IPS DF 4.7 (cell line): Measurements from ENCODE around the gene SHROOM3.

Experiments used
- DNase-seq: peaks from one replicate; pipeline ENCODE4 v3.0.0-alpha.2; 2013; ENCODE audit warnings: low spot score; ENCODE audit errors: extremely low read depth

SHROOM3 gene

GRCh38 chr4:76740866-76741662 lies 306.0 kb downstream of the SHROOM3 start:
- DNase-seq, result no peak

GRCh38 chr4:76741663-76742020 lies 306.6 kb downstream of the SHROOM3 start:
- DNase-seq, result no peak

DNA sequence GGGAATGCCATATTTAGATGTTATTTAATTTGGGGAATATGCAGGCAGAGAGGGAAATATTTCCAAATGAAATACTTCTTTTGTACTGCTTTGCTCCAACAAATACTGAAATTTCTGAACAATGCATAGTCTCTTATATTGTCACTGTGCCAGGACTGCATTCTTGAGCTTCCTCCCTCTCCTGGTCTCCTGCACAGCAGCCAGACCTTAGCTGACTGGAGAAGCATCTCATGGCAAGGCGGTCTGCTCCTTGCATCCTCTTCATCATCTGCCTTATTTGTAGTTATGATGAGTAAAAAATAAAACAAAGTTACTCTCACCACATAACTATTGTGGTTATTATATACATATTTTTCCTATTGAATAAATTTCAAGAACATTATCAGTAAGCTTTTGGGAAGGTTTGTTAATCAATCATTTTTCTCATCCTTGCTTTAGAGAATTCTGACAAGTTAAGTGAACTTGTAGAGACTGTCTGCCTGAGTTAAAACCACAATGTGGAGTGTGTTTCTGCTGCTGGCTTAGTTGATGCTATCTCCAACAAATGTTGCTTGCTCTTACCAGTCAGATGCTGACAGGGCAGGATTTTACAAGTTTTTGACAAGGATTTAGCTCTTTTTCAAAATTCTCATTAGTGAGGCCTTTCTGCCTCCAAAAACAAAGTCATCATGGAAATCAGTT lies 309.4 kb downstream of the SHROOM3 start:
- DNase-seq, result no peak

- DNase-seq, result no peak
Observed at GRCh38 chr4:76745240-76745639, 310.2 kb downstream of the SHROOM3 start.

- DNase-seq, result no peak
Observed at GRCh38 chr4:76747563-76747962, 312.5 kb downstream of the SHROOM3 start.

GRCh38 chr4:76748649-76749048 lies 313.6 kb downstream of the SHROOM3 start:
- no peak for DNase-seq

DNA sequence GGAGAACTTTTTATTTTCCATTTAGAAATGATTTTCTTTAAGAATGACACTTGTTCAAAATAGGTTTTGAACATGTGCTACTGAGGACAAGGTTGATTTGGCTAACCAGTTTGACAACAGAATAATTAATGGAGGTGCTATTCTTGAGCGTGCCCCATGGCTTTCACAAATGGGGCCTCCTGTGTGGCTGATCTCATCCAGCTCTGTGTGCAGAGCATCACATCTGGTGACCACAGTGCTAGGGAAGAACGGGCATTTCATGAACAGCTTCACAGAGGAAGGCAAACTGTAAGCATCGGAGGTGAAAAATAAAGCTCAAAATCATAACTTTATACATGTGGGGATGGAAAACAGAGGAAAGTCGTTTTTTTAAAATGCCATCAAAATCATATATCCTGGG lies 314.3 kb downstream of the SHROOM3 start:
- DNase-seq, result no peak

GRCh38 chr4:76750716-76751115 lies 315.7 kb downstream of the SHROOM3 start:
- no peak for DNase-seq

DNA sequence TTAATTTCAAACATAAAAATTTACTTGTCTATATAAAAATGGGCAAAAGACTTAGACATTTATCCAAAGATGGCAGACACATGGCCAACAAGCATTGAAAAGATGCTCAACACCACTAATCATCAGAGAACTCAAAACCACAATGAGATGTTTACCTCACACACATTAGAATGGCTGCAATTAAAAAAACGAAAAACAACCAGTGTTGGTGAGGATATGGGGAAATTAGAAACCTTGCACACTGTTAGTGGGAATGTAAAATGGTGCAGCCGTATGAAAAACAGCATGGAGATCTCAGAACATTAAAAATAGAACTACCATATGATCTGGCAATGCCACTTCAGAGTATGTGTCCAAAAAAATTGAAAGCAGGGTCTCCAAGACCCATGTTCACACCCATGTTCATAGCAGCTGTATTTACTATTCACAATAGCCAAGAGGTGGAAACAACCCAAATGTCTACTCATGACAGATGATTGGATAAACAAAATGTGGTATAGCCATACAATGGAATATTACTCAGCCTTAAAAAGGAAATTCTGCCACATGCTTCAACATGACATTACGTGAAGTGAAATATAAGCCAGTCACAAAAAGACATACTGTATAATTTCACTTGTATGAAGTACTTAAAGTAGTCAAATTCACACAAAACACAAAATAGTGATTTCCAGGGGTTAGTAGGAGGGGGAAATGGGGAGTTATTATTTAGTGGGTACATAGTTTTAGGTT lies 316.7 kb downstream of the SHROOM3 start:
- no peak for DNase-seq

DNA sequence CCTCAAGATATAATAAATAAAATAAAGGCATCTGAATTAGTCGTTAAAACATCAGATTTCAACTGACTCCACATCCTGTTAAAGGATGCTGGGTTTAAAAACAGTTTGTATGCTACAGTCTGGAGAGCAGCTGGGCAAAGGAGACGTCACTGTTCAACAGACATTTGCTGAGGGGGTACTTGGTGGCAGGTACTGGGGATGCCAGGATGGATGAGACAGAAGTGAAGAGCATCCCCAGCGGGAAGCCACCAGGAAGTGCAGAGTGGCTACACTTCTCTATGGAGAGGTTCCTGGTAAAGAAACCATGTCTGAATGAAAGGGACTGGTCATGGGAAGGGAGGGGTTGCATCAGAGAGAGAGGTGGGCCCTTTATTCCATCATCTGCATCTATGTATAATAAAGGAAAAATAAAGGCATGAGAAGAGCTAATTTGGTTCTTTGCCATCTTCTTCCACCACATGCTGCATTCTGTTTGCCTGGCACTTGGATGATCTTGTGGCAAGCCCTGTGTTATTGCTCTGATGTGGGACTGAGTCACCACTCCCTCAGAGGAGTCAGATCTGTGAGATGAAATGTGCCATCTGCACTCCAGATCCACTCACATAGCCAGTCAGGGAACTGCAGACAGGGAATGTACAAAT lies 318.0 kb downstream of the SHROOM3 start:
- DNase-seq, result no peak

GRCh38 chr4:76753814-76754213 lies 318.8 kb downstream of the SHROOM3 start:
- DNase-seq, result no peak

- DNase-seq, result no peak
Observed at GRCh38 chr4:76754439-76754838, 319.4 kb downstream of the SHROOM3 start.

GRCh38 chr4:76755756-76756155 lies 320.7 kb downstream of the SHROOM3 start:
- no peak for DNase-seq

DNA sequence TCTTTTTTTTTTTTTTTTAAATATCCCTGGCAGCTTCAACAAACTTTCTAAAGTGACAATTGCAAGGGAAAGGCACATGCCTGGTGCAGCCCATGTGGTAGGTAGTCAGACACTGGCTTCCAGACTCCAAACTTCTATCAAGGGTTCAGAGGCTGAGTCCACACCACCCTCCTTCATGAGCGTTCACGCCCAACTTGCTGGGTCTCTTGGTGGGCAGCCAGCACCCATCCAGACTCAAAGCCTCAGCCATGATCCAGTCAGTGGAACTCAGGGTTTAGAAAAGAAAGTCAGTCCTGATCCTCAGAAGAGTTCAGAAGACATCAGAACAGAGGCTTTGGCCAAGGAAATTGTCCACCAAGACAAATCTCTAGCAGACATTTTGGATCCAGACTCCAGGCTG lies 321.4 kb downstream of the SHROOM3 start:
- no peak for DNase-seq

- DNase-seq, result no peak
Observed at GRCh38 chr4:76757418-76757939, 322.4 kb downstream of the SHROOM3 start.

GRCh38 chr4:76758290-76758882 lies 323.4 kb downstream of the SHROOM3 start:
- DNase-seq, result no peak

- DNase-seq, result no peak
Observed at GRCh38 chr4:76758996-76759395, 324.0 kb downstream of the SHROOM3 start.

- DNase-seq, result no peak
Observed at GRCh38 chr4:76760193-76760592, 325.2 kb downstream of the SHROOM3 start.

DNA sequence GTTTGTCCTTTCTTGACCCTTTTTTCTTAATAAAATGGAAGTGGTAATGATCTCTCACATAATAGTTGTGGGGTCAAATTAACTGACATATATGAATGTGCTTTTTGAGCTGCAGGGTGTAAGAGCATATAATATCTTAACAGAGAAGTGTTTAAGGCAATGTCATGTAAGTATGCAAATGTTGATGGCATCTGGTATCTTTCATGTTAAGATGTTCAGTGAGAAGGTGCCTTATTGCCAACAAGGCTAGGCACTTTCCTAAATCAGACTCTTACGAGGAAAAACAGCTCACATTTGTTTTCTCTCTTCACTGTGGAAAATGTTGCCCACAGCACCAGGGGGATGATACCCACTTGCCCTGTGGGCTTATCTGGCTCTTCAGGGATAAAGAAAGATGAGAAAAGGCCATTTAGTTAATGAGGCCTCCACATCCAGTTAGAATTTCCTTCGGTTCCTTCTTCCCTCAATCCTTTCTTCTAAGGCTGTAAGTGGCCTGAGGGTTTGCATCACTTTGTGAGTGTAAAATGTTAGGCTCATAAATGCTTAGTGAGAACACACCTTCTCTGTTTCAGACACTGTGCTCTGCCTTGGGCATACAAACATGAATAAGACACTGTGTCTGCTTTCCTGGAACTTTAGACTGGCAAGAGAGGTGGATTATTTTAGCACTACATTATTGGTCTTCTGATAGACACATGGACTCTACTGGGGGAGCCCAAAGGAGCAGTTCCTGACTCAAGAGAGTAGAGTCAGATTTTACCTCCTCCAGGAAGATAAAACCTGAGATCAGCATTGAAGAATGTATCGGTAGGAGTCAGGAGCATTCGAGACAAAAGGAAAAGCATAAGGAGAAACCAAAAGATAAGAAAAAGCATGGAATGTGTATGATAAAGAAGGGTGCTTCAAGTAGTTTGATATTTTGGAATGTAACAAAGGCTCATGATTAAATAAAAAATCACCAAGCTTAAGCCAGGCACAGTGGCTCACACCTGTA lies 327.4 kb downstream of the SHROOM3 start:
- no peak for DNase-seq

- DNase-seq, result no peak
Observed at GRCh38 chr4:76764251-76764650, 329.2 kb downstream of the SHROOM3 start.
